A549 (cell line): ENCODE data around the gene SELENOM.

ENCODE experiments used
- BHLHE40 ChIP-seq: IDR thresholded peaks from 2 replicates; pipeline ENCODE4 v1.6.1; 2012; ENCODE audit warnings: low read depth, low read length, inconsistent platforms
- CHD2 ChIP-seq: fragments of 150-350 bp; IDR thresholded peaks from 2 replicates; pipeline ENCODE4 v1.6.1; 2014; ENCODE audit warnings: low read length; ENCODE audit not compliant: partially characterized antibody
- CTCF ChIP-seq: fragments of >200 bp; sonication (Bioruptor Twin); formaldehyde crosslinking; IDR thresholded peaks from 3 replicates; pipeline ENCODE4 v1.5.1; 2016
- ELK1 ChIP-seq: fragments of 150-350 bp; IDR thresholded peaks from 2 replicates; pipeline ENCODE4 v1.6.1; 2014; ENCODE audit warnings: low read depth, mild to moderate bottlenecking, low read length
- MAZ ChIP-seq: fragments of 150-350 bp; IDR thresholded peaks from 2 replicates; pipeline ENCODE4 v1.6.1; 2014; ENCODE audit warnings: antibody characterized with exemption, low read depth, low read length, borderline replicate concordance
- POLR2A ChIP-seq: IDR thresholded peaks from 2 replicates; pipeline ENCODE4 v1.6.1; 2012; ENCODE audit warnings: mild to moderate bottlenecking, low read length

- TF ChIP-seq CTCF = no peak; the same call in 2 of the 3 replicates
- TF ChIP-seq POLR2A = no peak
- no peak for TF ChIP-seq MAZ
- no peak for TF ChIP-seq CHD2
- no peak for TF ChIP-seq ELK1
- TF ChIP-seq BHLHE40 = no peak
Observed at GRCh38 chr22:31085493-31085824, 21.9 kb downstream of the SELENOM start.
